ENCODE results near the gene OR10G7. TPM values are rescaled to one million over a fixed set of nuclear protein-coding genes. Genes with fewer than 3 reads are reported as not detected.

OR10G7 gene
- total RNA-seq, 1 donor, result not detected

DNA sequence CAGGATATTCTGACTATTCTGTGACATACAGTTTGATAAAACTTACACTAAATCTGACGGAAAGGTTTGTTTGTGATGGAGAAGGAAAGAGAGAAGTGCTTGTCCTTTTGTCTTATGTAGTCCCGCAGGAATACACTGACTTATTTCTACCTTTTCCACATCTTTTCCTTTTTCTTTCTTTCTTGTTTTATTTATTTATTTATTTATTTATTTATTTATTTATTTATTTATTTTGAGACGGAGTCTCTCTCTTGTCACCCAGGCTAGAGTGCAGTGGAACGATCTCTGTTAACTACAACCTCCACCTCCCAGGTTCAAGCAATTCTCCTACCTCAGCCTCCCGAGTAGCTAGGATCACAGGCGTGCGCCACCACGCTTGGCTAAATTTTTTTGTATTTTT, 31.0 kb upstream of the OR10G7 start:
- no peak overlapping the region for H3K4me3 ChIP-seq (ENCODE audit: low read depth, low read length)
- TF ChIP-seq, protein P1, sequence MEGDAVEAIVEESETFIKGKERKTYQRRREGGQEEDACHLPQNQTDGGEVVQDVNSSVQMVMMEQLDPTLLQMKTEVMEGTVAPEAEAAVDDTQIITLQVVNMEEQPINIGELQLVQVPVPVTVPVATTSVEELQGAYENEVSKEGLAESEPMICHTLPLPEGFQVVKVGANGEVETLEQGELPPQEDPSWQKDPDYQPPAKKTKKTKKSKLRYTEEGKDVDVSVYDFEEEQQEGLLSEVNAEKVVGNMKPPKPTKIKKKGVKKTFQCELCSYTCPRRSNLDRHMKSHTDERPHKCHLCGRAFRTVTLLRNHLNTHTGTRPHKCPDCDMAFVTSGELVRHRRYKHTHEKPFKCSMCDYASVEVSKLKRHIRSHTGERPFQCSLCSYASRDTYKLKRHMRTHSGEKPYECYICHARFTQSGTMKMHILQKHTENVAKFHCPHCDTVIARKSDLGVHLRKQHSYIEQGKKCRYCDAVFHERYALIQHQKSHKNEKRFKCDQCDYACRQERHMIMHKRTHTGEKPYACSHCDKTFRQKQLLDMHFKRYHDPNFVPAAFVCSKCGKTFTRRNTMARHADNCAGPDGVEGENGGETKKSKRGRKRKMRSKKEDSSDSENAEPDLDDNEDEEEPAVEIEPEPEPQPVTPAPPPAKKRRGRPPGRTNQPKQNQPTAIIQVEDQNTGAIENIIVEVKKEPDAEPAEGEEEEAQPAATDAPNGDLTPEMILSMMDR (IDR thresholded peaks at IDR 0.05; ENCODE audit: insufficient read depth, low read depth, low read length), result no peak
- no peak for DNase-seq (ENCODE audit: low read depth)

DNA sequence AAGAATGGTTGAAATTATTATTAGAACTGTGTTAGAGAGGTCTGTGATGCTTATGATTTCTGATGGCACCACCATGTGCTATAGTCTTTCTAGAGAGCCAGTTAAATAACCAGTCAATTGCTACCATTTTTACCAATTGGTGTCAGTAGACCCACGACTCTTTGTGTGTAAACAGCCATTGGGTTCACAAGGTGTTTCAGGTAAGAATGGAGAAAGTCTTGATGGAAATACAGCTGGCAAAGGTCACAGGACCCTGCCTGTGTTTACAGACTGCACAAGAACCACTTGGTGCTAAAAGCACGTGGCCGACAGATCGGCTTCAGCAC, 30.5 kb upstream of the OR10G7 start:
- no peak for DNase-seq (ENCODE audit: low read depth)
- H3K4me3 ChIP-seq (ENCODE audit: low read depth, low read length), result no peak overlapping the region
- TF ChIP-seq, protein P1 (IDR thresholded peaks at IDR 0.05; ENCODE audit: insufficient read depth, low read depth, low read length), result no peak

DNA sequence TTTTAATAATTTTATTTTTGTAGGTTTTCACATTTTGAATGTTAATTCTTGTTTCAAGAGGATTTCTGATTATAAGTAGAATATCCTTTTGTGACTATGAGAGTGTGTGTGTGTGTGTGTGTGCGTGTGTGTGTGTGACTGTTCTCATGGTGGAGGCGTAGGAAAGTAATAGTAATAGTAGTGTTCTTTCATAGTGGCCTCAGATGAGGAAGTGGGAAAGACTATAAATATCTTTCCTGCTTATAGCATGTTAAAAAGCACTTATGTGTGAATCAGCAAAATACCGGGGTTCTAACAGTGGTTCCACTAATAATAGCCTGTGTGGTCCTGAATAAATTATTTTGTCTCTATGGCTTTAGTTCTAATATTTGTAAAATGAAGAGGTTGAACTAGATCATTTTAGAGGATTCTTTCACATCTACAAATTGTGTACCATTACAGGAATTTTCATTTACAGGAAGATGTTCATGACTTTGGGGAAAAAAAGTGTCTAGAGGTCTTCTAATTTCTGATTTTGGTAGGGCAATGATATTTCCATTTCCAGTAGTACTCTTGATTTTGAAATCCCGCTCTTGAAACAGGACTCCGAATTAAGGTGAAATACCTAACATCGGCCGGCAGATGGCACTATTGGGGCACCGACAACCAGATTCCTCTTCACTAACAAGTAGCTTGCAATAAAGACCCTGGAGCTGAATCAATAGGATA, 29.9 kb upstream of the OR10G7 start:
- DNase-seq (ENCODE audit: low read depth), result peak; percentile 82
- TF ChIP-seq, protein P1 (IDR thresholded peaks at IDR 0.05; ENCODE audit: insufficient read depth, low read depth, low read length), result peak; percentile 73

DNA sequence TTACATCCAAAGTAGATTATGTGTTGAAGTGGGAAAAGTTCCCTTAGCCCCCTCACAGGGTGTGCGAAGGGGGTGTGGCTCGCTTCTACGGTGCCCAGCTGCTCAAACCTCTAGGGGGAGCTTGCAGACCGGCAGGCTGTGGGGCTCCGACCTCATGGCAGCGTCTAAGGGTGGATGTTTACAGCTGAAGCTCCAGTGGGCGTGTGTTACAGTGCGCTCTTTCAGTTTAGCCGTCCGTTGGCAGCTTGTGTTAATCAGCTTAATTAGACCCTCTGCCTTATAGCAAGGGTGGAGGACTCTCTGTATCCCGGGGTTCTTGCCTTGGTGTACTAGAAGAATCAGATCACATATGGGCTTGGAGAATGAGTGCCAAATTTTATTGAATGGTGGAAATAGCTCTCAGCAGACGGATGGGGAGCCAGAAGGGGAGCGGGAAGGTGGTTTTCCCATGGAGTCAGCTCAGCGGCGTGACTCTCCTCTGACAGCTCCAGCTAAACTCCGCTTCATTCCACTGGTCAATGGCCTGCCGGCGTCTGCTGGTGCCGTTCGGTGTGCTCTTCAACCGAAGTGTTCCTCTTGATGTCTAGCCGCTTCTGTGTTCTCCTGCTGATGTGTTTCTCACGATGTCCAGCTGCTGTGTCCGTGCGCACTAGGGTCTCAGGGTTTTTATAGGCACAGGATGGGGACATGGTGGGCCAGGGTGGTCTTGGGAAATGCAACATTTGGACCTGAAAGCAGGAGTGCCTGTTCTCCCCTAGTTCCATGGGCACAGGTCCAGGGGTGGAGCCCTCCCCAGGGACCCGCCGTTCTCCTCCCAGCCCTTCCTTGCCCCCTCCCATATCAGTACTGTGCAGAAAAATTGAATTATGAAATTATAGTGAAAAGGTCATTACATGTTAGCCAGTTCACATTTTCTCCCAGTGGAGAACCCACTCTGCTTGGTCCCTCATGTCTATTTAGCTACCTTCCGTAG, 28.6 kb upstream of the OR10G7 start:
- TF ChIP-seq, protein P1 (IDR thresholded peaks at IDR 0.05; ENCODE audit: insufficient read depth, low read depth, low read length), result peak; percentile 82
- DNase-seq (ENCODE audit: low read depth), result peak; percentile 64
- peak overlapping the region; percentile 42 for H3K4me3 ChIP-seq (ENCODE audit: low read depth, low read length)

More for the DNA sequence above, 29.9 kb upstream of the OR10G7 start:
- no peak overlapping the region for H3K4me3 ChIP-seq (ENCODE audit: low read depth, low read length)

DNA sequence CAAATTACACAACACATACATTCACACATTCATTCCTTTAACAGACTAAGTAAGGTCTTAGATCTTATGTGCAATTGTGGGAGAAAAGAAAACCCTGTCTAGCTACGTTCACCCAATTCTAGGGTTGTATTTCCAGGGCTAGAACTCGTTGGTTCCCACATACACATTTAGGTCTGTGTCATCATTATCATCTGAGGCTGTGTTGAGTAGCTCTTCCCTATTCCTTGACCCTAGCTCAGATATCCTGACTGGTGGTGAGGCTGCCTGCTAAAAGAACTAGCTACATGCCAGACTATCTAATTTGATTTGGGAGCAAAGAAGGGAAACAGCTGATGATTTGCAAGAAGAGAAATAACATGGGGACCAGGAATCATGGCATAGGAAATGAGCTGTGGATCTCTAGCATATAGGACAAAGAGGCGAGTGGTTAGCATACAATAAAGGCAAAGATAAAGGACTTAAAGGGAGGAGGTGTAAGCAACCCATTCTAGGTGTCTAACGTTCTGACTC, 27.5 kb upstream of the OR10G7 start:
- no peak overlapping the region for H3K4me3 ChIP-seq (ENCODE audit: low read depth, low read length)
- TF ChIP-seq, protein P1 (IDR thresholded peaks at IDR 0.05; ENCODE audit: insufficient read depth, low read depth, low read length), result no peak
- DNase-seq (ENCODE audit: low read depth), result no peak

DNA sequence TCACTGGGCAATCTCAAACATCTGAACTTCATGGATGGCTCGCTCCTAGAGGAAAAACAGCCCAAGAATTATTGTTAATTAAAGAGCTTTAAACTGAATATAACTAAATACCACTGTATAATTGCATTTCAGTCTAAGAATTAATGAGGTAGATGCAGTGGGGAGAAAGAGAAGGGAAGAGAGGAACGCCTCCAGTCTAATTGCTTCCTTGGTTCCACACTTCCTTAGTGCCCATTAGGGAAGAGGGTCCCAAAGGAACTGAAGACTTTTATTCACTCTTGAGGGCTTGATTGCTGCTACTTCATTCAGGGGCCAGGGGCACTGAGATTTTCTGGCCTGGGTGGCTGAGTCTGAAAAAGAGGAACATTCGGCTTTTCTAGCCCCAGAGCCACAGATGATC, 11.8 kb upstream of the OR10G7 start:
- TF ChIP-seq, protein P1 (IDR thresholded peaks at IDR 0.05; ENCODE audit: insufficient read depth, low read depth, low read length), result no peak
- no peak overlapping the region for H3K4me3 ChIP-seq (ENCODE audit: low read depth, low read length)
- no peak for DNase-seq (ENCODE audit: low read depth)

All from fibroblast of villous mesenchyme (primary cell).